COLO668 (cell line): ENCODE measurements around the gene PNMA6A.
"Not testable (repeated sequence)": the region's sequence is repeated elsewhere in the genome, so short reads cannot be mapped to it uniquely, and the experiment has no call there.

ENCODE experiments used
- DNase-seq: peaks from one replicate; lab custom pipeline; 2025; ENCODE audit not compliant: unreplicated experiment; lab: John Stamatoyannopoulos, UW

PNMA6A gene

DNA sequence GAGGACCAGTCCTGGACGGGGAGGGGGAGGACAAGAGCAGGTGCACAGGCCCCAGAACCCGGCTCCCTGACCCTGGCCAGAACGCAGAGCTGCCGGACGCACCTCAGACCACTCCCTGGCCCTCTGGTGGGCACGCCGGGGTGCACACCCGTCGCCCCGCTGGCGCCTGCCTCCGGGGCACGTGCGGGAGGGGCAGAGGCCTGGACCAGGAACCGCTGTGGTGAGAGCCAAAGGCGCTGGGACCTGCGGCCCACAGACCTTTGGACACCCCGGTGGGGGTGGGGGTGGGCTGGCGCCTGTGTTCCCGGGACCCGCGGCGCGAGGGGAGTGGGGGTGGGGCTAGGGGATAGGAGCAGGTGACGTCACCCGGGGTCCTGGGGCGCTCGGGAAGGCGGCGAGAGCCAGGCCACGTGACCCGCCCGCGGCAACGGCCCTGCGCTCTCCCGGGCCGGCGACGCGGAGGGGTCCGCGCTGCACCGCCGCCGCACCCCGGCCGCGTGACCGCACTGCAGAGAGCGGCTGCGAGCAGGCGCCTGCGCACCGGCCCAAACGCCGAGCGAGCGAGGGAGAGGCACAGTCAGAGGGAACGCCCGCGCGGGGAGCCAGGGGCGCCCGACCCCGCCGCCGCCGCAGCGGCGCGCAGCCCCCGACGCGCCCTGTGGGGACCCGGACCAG lies at the start of gene PNMA6A:
PNMA6A (plus strand) TSS at position 546 of the 675 bp plus-strand sequence. CDS start 609 bp downstream, outside the sequence.
- not testable (repeated sequence) for DNase-seq

DNA sequence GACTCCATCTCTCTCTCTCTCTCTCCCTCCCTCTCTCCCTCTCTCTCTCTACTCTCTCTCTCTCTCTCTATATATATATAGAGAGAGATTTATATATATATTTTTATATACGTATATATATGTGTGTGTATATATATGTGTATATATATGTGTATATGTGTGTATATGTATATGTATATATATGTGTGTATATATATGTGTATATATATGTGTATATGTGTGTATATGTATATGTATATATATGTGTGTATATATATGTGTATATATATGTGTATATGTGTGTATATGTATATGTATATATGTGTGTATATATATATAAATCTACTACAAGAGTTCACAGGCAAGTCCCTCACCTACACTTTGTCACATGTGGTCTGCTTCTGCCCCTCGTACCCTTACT lies 45.8 kb upstream of the PNMA6A start:
- DNase-seq, result not testable (repeated sequence)

- DNase-seq, result not testable (repeated sequence)
These were observed 43.8 kb upstream of the PNMA6A start for GRCh38 chrX:153028487-153028886.

GRCh38 chrX:153029162-153029561 lies 43.1 kb upstream of the PNMA6A start:
- DNase-seq, result no peak

GRCh38 chrX:153029875-153030274 lies 42.4 kb upstream of the PNMA6A start:
- no peak for DNase-seq

- no peak for DNase-seq
These were observed 41.5 kb upstream of the PNMA6A start for GRCh38 chrX:153030801-153031200.

GRCh38 chrX:153032397-153033118 lies 39.7 kb upstream of the PNMA6A start:
- peak; percentile 65 for DNase-seq

- DNase-seq, result no peak
These were observed 23.2 kb upstream of the PNMA6A start for GRCh38 chrX:153049093-153049492.

DNA sequence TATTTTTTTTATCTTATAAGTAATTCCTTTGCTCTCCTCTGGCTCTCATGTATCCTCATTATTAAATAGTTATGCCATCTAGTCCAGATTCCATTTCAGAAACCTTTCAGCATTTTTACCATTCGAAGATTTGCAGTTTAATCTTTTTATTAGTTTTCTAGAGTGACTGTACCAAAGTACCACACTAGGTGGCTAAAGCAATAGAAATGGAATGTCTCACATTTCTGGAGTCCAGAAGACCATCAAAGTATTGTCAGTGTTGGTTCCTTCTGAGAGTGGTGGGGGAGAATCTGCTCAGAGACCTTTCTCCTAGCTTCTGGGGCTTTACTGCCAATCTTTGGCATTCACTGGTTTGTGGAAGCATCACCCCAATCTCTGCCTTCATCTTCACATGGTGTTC lies 19.7 kb upstream of the PNMA6A start:
- no peak for DNase-seq

GRCh38 chrX:153055871-153056749 lies 16.1 kb upstream of the PNMA6A start, which contains the start of gene PNMA3:
Gene PNMA3 (plus strand): TSS chrX:153056470. CDS start chrX:153057056, 586 bp downstream.
- DNase-seq, result no peak

- no peak for DNase-seq
These were observed 15.0 kb upstream of the PNMA6A start for GRCh38 chrX:153057281-153057680.

DNA sequence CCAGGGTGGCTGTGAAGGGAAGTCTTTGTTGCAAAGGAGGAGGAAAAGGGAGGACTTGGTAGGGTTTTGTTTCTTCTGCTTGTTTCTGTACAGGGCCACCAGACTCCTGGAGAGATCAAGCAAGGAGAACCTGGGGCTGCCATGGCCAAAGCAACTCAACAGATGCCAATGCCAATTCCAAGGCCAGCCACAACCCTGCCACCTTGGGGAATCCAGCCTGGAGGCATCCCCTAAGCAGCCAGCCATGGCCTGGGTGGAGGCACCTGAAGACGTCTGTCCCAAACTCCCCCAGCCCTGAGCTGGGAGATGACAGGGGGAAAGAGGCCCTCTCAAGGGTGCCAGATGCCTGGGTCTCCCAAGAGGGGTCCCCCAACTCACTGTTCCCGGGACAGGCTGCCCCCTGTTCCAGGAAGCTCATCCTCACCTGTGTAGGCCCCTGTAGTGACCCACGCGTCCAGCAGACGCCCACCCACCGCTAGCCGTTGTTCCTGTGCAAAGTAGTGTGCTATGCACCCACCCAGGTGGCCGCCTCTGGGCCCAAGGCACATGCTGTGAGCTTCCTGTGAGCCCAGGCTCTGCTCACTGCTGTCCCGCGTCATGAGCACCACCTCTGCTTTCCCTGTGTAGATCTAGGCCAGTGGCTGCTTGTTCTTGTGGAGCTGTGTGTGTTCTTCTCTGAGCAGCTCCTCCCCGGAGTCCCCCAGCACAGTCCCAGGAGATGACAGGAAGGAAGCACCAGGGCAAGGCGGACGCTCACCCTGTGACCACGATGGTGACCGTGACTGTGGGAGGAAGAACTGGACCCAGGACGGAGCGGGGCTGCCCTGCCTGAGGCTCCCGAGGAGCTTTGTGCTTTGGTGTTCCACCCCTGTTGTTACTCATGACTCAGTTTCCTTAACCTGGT lies 12.8 kb upstream of the PNMA6A start:
- DNase-seq, result no peak

GRCh38 chrX:153060095-153060445 lies 12.2 kb upstream of the PNMA6A start:
- DNase-seq, result no peak

DNA sequence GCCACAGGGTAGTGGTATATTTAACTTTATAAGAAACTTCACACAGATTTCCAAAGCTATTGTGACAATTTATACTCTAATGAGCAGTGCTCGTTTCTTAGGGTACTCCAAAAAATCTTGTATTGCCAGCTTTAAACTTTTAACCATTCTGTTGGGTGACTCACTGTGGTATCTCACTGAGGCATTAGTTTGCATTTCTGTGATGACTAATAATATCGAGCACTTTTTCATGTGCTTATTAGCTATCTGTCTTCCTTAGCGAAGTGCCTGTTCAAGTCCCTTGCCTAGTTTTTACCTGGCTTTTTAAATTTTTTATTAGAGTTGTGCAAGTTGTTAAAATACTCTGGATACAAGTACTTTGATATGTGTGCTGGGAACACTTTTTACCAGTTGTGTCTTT lies 10.5 kb upstream of the PNMA6A start:
- no peak for DNase-seq

- DNase-seq, result no peak
These were observed 8.9 kb upstream of the PNMA6A start for GRCh38 chrX:153063315-153063714.

- no peak for DNase-seq
These were observed 8.2 kb upstream of the PNMA6A start for GRCh38 chrX:153064061-153064460.

DNA sequence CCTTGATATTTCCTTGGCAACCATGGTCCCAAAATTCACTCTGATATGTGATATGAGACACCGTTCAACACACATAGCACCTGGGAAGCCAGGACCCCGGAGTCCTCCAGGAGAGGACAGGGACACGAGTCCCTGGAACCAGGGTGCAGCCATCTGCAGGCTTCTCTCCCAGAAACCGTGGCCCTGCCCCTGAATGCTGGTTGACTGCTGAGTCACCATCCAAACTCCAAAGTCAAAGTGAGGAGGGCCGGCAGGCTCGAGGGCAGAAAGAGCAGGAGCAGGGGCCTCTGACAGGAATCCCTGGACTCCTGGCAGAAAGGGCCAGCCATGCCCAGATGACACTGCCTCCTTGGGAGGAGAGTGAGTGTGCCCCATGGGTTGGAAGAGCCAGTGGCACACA lies 6.9 kb upstream of the PNMA6A start:
- DNase-seq, result no peak

DNA sequence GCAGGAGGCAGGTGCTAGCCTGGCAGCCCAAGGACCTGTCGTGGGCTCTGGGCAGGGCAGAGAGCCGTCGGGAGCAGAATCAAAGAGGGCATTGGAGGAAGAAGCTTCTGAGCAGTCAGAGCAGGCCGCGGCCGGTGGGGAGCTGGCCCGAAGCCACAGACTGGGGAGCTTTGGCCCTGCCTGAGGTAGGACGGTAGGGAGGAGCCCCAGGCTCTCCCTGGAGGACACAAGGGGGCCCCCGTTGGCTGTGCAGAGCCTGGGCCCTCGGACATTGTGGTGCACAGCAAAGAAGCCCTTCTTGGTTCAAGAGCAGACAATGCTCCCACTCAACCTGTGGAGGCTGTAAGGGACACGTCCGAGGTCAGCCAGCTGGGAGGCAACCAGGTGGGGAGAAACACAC lies 5.9 kb upstream of the PNMA6A start:
- DNase-seq, result not testable (repeated sequence)

GRCh38 chrX:153073331-153073730 lies 1.1 kb downstream of the PNMA6A start:
- not testable (repeated sequence) for DNase-seq

- no peak for DNase-seq
These were observed 2.1 kb downstream of the PNMA6A start for GRCh38 chrX:153074262-153074899.
